H1 (cell line): ENCODE data around the gene OCIAD1. TPM values are rescaled to one million over a fixed set of nuclear protein-coding genes. Genes with fewer than 3 reads are reported as not detected.

ENCODE experiments used
- CTCF ChIA-PET: fragments of 300-600 bp; sonication (Branson Sonifier 250); formaldehyde crosslinking; loops from one replicate; lab custom pipeline; 2021; ENCODE audit not compliant: partially characterized antibody; lab: Charles Lee
- POLR2A ChIA-PET: fragments of 300-600 bp; sonication (Branson Sonifier 250); formaldehyde crosslinking; loops from one replicate; lab custom pipeline; 2021; ENCODE audit warnings: inconsistent platforms; ENCODE audit not compliant: partially characterized antibody; lab: Charles Lee
- DNase-seq, 2 experiments: peaks; one replicate each; pipeline versions ENCODE4 v3.0.0 to v3.0.0-alpha.2; 2010 to 2022; ENCODE audit warnings: low spot score in 2 of 2, low read depth in 1 of 2, mixed read lengths in 1 of 2
- FAIRE-seq: peaks from 2 replicates; lab custom pipeline; 2011; peaks lifted over from hg19 to GRCh38; lab: Jason Lieb, UNC
- H2AFZ ChIP-seq: 2 replicates; pipeline ENCODE4 v1.8.1; 2012; ENCODE audit warnings: low read length, inconsistent platforms
- H2AK5ac ChIP-seq: 2 replicates; pipeline ENCODE4 v1.6.1; 2013; ENCODE audit warnings: low read depth, low read length
- H2BK120ac ChIP-seq: replicated peaks from 2 replicates; pipeline ENCODE3; 2013; ENCODE audit warnings: low read depth, low read length, inconsistent platforms
- H2BK12ac ChIP-seq: 2 replicates; pipeline ENCODE4 v1.6.1; 2013; ENCODE audit warnings: low read depth, low read length
- H2BK15ac ChIP-seq: 2 replicates; pipeline ENCODE4 v1.6.1; 2013; ENCODE audit warnings: low read length
- H2BK20ac ChIP-seq: 2 replicates; pipeline ENCODE4 v1.6.1; 2013; ENCODE audit warnings: low read length
- H2BK5ac ChIP-seq: 2 replicates; pipeline ENCODE4 v1.6.1; 2013; ENCODE audit warnings: low read depth, low read length
- H3K14ac ChIP-seq: 2 replicates; pipeline ENCODE4 v1.6.1; 2013; ENCODE audit warnings: inconsistent platforms; ENCODE audit not compliant: insufficient read length
- H3K18ac ChIP-seq: 2 replicates; pipeline ENCODE4 v1.6.1; 2013; ENCODE audit warnings: low read length; ENCODE audit errors: extremely low read depth
- H3K23ac ChIP-seq: 2 replicates; pipeline ENCODE4 v1.6.1; 2013; ENCODE audit warnings: inconsistent platforms; ENCODE audit not compliant: insufficient read length
- H3K23me2 ChIP-seq: 2 replicates; pipeline ENCODE4 v1.6.1; 2013; ENCODE audit warnings: low read depth, low read length
- H3K27ac ChIP-seq: 2 replicates; pipeline ENCODE4 v1.6.1; 2011; ENCODE audit warnings: low read depth, low read length, inconsistent platforms
- H3K27me3 ChIP-seq, 4 experiments: replicated peaks in 1 of 4; 1 replicate in 1 of 4; 2 replicates in 3 of 4; pipeline versions ENCODE4 v1.6.1 to v1.8.1; 2011 to 2013; ENCODE audit warnings: low read length in 3 of 4, mild to moderate bottlenecking in 3 of 4, inconsistent platforms in 2 of 4, mixed read lengths in 2 of 4, moderate library complexity in 1 of 4; ENCODE audit not compliant: control insufficient read depth in 3 of 4, insufficient read depth in 3 of 4; ENCODE audit errors: extremely low read depth in 1 of 4
- H3K36me3 ChIP-seq, 4 experiments: 2 replicates each; pipeline versions ENCODE4 v1.6.1 to v1.8.1; 2011 to 2013; ENCODE audit warnings: mild to moderate bottlenecking in 4 of 4, low read length in 3 of 4, moderate library complexity in 2 of 4, control low read depth in 1 of 4, inconsistent platforms in 1 of 4; ENCODE audit not compliant: insufficient read depth in 4 of 4, control insufficient read depth in 2 of 4
- H3K4ac ChIP-seq: replicated peaks from 2 replicates; pipeline ENCODE3; 2013; ENCODE audit warnings: low read length, low read depth, mixed read lengths, inconsistent platforms; ENCODE audit not compliant: insufficient read length
- H3K4me1 ChIP-seq, 4 experiments: replicated peaks in 1 of 4; 1 replicate in 1 of 4; 2 replicates in 3 of 4; pipeline versions ENCODE4 v1.6.1 to v1.8.1; 2011 to 2013; ENCODE audit warnings: low read length in 3 of 4, inconsistent platforms in 2 of 4, mixed read lengths in 1 of 4; ENCODE audit not compliant: insufficient read depth in 4 of 4, control insufficient read depth in 3 of 4
- H3K4me2 ChIP-seq, 2 experiments: 2 replicates each; pipeline versions ENCODE4 v1.6.1 to v1.8.1; 2011 to 2013; ENCODE audit warnings: low read depth in 2 of 2, low read length in 2 of 2, control low read depth in 1 of 2, inconsistent platforms in 1 of 2, mild to moderate bottlenecking in 1 of 2; ENCODE audit not compliant: insufficient read depth in 1 of 2
- H3K4me3 ChIP-seq, 4 experiments: fragments of 200-600, 300-600 bp in 1 of 4; sonication (generic), shearing (Covaris generic), sonication (Bioruptor Twin) in 1 of 4; 2 replicates each; pipeline versions ENCODE4 v1.5.1 to v1.8.1; 2011 to 2016; ENCODE audit warnings: low read length in 4 of 4, low read depth in 3 of 4, control low read depth in 2 of 4, inconsistent platforms in 2 of 4, mild to moderate bottlenecking in 2 of 4, mixed read lengths in 1 of 4, moderate library complexity in 1 of 4; ENCODE audit not compliant: insufficient read depth in 2 of 4; ENCODE audit errors: extremely low read depth in 1 of 4
- H3K56ac ChIP-seq: replicated peaks from 2 replicates; pipeline ENCODE3; 2013; ENCODE audit warnings: low read depth, mild to moderate bottlenecking, mixed read lengths, low read length, inconsistent platforms; ENCODE audit not compliant: insufficient read length
- H3K79me1 ChIP-seq: 2 replicates; pipeline ENCODE4 v1.6.1; 2013; ENCODE audit warnings: low read depth, low read length, control low read depth
- H3K79me2 ChIP-seq, 2 experiments: 2 replicates each; pipeline versions ENCODE4 v1.6.1 to v1.8.1; 2012 to 2013; ENCODE audit warnings: low read length in 2 of 2, mild to moderate bottlenecking in 2 of 2, inconsistent platforms in 1 of 2; ENCODE audit not compliant: insufficient read depth in 2 of 2, control insufficient read depth in 1 of 2
- H3K9ac ChIP-seq, 4 experiments: replicated peaks in 1 of 4; 1 replicate in 1 of 4; 2 replicates in 3 of 4; pipeline versions ENCODE4 v1.6.1 to v1.8.1; 2011 to 2013; ENCODE audit warnings: low read depth in 3 of 4, low read length in 3 of 4, control low read depth in 2 of 4, mild to moderate bottlenecking in 2 of 4, moderate library complexity in 2 of 4, inconsistent platforms in 1 of 4; ENCODE audit errors: extremely low read depth in 1 of 4
- H3K9me3 ChIP-seq, 2 experiments: 2 replicates each; pipeline versions ENCODE4 v1.6.1 to v1.8.1; 2012 to 2013; ENCODE audit warnings: mild to moderate bottlenecking in 2 of 2, moderate library complexity in 2 of 2, control low read depth in 1 of 2, inconsistent platforms in 1 of 2, low read depth in 1 of 2, low read length in 1 of 2, mixed read lengths in 1 of 2; ENCODE audit not compliant: insufficient read depth in 2 of 2
- H4K20me1 ChIP-seq, 2 experiments: replicated peaks in 1 of 2; 2 replicates each; pipeline versions ENCODE3 to v1.8.1; 2011 to 2013; ENCODE audit warnings: inconsistent platforms in 2 of 2, low read length in 2 of 2, mild to moderate bottlenecking in 1 of 2; ENCODE audit not compliant: insufficient read depth in 2 of 2, control insufficient read depth in 1 of 2
- H4K5ac ChIP-seq: 2 replicates; pipeline ENCODE4 v1.6.1; 2013; ENCODE audit warnings: low read length, low read depth, mixed read lengths, inconsistent platforms; ENCODE audit not compliant: insufficient read length
- H4K8ac ChIP-seq: 2 replicates; pipeline ENCODE4 v1.8.0; 2013; ENCODE audit warnings: mild to moderate bottlenecking, moderate library complexity, low read length, inconsistent platforms; ENCODE audit not compliant: insufficient read depth; ENCODE audit errors: extremely low read depth
- H4K91ac ChIP-seq: replicated peaks from 2 replicates; pipeline ENCODE3; 2013; ENCODE audit warnings: low read length, mixed read lengths, inconsistent platforms; ENCODE audit not compliant: insufficient read length
- ATF3 ChIP-seq: IDR thresholded peaks from 2 replicates; pipeline ENCODE4 v1.6.1; 2011; ENCODE audit warnings: low read depth, mild to moderate bottlenecking, low read length; ENCODE audit not compliant: insufficient read depth
- BRCA1 ChIP-seq: IDR thresholded peaks from 2 replicates; pipeline ENCODE4 v1.6.1; 2012; ENCODE audit warnings: low read depth, low read length, improper control_type of control experiment
- CBX5 ChIP-seq: fragments of 300-800, 300-1000 bp; sonication (generic); IDR thresholded peaks from 2 replicates; pipeline ENCODE4 v1.7.1; 2016; ENCODE audit warnings: antibody characterized with exemption, low read length, low read depth
- CBX8 ChIP-seq: fragments of 300-800, 300-1000 bp; sonication (generic); IDR thresholded peaks from 2 replicates; pipeline ENCODE4 v1.7.1; 2016; ENCODE audit warnings: low read depth, low read length, borderline replicate concordance
- CHD1 ChIP-seq: IDR thresholded peaks from 2 replicates; pipeline ENCODE4 v1.6.1; 2012; ENCODE audit warnings: low read depth, low read length, improper control_type of control experiment
- CTBP2 ChIP-seq: IDR thresholded peaks from 2 replicates; pipeline ENCODE4 v1.7.0; 2011; ENCODE audit warnings: borderline replicate concordance, mild to moderate bottlenecking, moderate library complexity, mixed read lengths, low read length; ENCODE audit not compliant: insufficient read depth, insufficient read length
- E2F6 ChIP-seq: IDR thresholded peaks from 2 replicates; pipeline ENCODE4 v1.6.1; 2012; ENCODE audit warnings: inconsistent platforms
- FOSL1 ChIP-seq: IDR thresholded peaks from 2 replicates; pipeline ENCODE4 v1.6.1; 2011; ENCODE audit warnings: mild to moderate bottlenecking, low read depth, low read length, moderate library complexity; ENCODE audit not compliant: insufficient read depth
- JUN ChIP-seq: IDR thresholded peaks from 2 replicates; pipeline ENCODE4 v1.6.1; 2011; ENCODE audit warnings: low read depth, mild to moderate bottlenecking, improper control_type of control experiment, low read length
- KDM5A ChIP-seq: fragments of 200-600 bp; IDR thresholded peaks from 2 replicates; pipeline ENCODE4 v1.7.1; 2012; ENCODE audit warnings: mild to moderate bottlenecking, low read length, inconsistent platforms, mixed read lengths
- NRF1 ChIP-seq: IDR thresholded peaks from 2 replicates; pipeline ENCODE4 v1.6.1; 2011; ENCODE audit warnings: mild to moderate bottlenecking, low read depth, low read length, improper control_type of control experiment
- POU5F1 ChIP-seq: IDR thresholded peaks from 2 replicates; pipeline ENCODE4 v1.6.1; 2011; ENCODE audit warnings: low read depth, mild to moderate bottlenecking, low read length, moderate library complexity
- RXRA ChIP-seq: IDR thresholded peaks from 2 replicates; pipeline ENCODE4 v1.6.1; 2011; ENCODE audit warnings: low read depth, mild to moderate bottlenecking, low read length, moderate library complexity; ENCODE audit not compliant: insufficient read depth
- TAF1 ChIP-seq: IDR thresholded peaks from 2 replicates; pipeline ENCODE4 v1.6.1; 2011; ENCODE audit warnings: mild to moderate bottlenecking, low read depth, low read length
- polyA plus RNA-seq, 7 experiments: library from polyadenylated mRNA; depleted of rRNA in 3 of 7; stranded (reverse) in 5 of 7; unstranded in 2 of 7; fragments of >200 nt in 5 of 7; fragments of 200-250 nt in 2 of 7; gene quantifications; 1 replicate in 5 of 7; 2 replicates in 1 of 7; 4 replicates in 1 of 7; pipeline versions ENCODE4 v1.2.1 to v1.2.3, GENCODE V29; 2011 to 2013; ENCODE audit warnings: missing spikeins in 2 of 7, mixed read lengths in 2 of 7
- total RNA-seq: library from RNA; stranded (reverse); fragmentation: NEBNext Ultra II Directional; extraction: Animal tissue kit (Norgen Biotek cat#: 25700); gene quantifications from 2 replicates; pipeline ENCODE4 v1.2.1, GENCODE V29; 2021

OCIAD1 gene
- total and polyA plus RNA-seq, 2 of the 8 experiments (the other 6 are each of a cell fraction or from before 2014, with no cell fraction given) = 79.9 to 163 TPM

GRCh38 chr4:48902266-48902665, 71.4 kb downstream of the OCIAD1 start:
- H3K79me2 ChIP-seq = no peaks in the 10 kb centered on the region; a peak in 1 of 4 replicates
- H3K18ac ChIP-seq = no peak overlapping the region
- no peak overlapping the region for H3K4ac ChIP-seq
- no peak for TF ChIP-seq CBX5
- no peak for TF ChIP-seq CHD1
- TF ChIP-seq ATF3 = no peak
- TF ChIP-seq JUN = no peak
- no peak for TF ChIP-seq CBX8
- no peak for TF ChIP-seq POU5F1
- no peak for TF ChIP-seq TAF1
- TF ChIP-seq CTBP2 = no peak
- TF ChIP-seq KDM5A = no peak
- TF ChIP-seq E2F6 = no peak
- no peak for TF ChIP-seq BRCA1
- no peak for TF ChIP-seq RXRA
- TF ChIP-seq FOSL1 = no peak
- TF ChIP-seq NRF1 = no peak

More at GRCh38 chr4:48902266-48902665, 71.4 kb downstream of the OCIAD1 start:
- H2AFZ ChIP-seq = no peak overlapping the region
- H3K27ac ChIP-seq = no peak overlapping the region
- ChIA-PET POLR2A (interaction anchor here (0.8 to 2.4 kb wide), 2 partner anchors 10 to 18 kb away, joined by 3 to 10 read pairs; no protein-coding TSS in a partner anchor), CTCF (interaction anchor here (0.6 to 1.7 kb wide), 3 partner anchors 11 to 59 kb away, joined by 3 to 6 read pairs (median 3); no protein-coding TSS in a partner anchor)
- H3K23ac ChIP-seq = no peak overlapping the region
- H3K4me1 ChIP-seq = peaks cover 0 to 9% (median 4%) of the 10 kb centered on the region in 4 experiments; a peak in 6 of 7 replicates
- no peak overlapping the region for H2BK120ac ChIP-seq
- H3K56ac ChIP-seq = no peak overlapping the region
- H3K36me3 ChIP-seq = peaks cover 6 to 23% (median 16%) of the 10 kb centered on the region in 4 experiments; a peak in 7 of 8 replicates
- H3K4me2 ChIP-seq = no peak overlapping the region
- H3K14ac ChIP-seq = no peak overlapping the region
- no peak overlapping the region for H4K8ac ChIP-seq
- no peak overlapping the region for H3K9ac ChIP-seq
- H3K4me3 ChIP-seq = no peak overlapping the region
- no peak overlapping the region for H2BK15ac ChIP-seq
- no peak overlapping the region for H4K5ac ChIP-seq
- no peak overlapping the region for H2BK20ac ChIP-seq
- no peak overlapping the region for H2BK5ac ChIP-seq
- H3K9me3 ChIP-seq = no peaks in the 10 kb centered on the region
- no peak overlapping the region for H4K91ac ChIP-seq
- H4K20me1 ChIP-seq = peaks cover 0 to 4% of the 10 kb centered on the region in 2 experiments
- DNase-seq (no peak), FAIRE-seq (no peak)
- no peak overlapping the region for H2BK12ac ChIP-seq
- no peaks in the 10 kb centered on the region; the same call in 1 of the 2 replicates for H3K79me1 ChIP-seq
- no peaks in the 10 kb centered on the region for H3K27me3 ChIP-seq
- peaks cover 8% of the 10 kb centered on the region for H3K23me2 ChIP-seq
- no peak overlapping the region for H2AK5ac ChIP-seq
